AG08396 (cell line): ENCODE data around the gene SH3GL2.
"Not testable (repeated sequence)": the region's sequence is repeated elsewhere in the genome, so short reads cannot be mapped to it uniquely, and the experiment has no call there.

Source experiments
- DNase-seq: peaks from one replicate; pipeline ENCODE4 v3.0.0; 2012; ENCODE audit warnings: low spot score, mixed read lengths

Gene SH3GL2

GRCh38 chr9:17752021-17752420, 173.2 kb downstream of the SH3GL2 start:
- DNase-seq = no peak

- no peak for DNase-seq
These were observed 178.9 kb downstream of the SH3GL2 start for GRCh38 chr9:17757816-17758215.

- no peak for DNase-seq
These were observed 181.4 kb downstream of the SH3GL2 start for GRCh38 chr9:17760250-17760649.

- no peak for DNase-seq
These were observed 183.3 kb downstream of the SH3GL2 start for GRCh38 chr9:17761984-17762676.

GRCh38 chr9:17764306-17764705, 185.4 kb downstream of the SH3GL2 start:
- DNase-seq = no peak

- DNase-seq = not testable (repeated sequence)
These were observed 186.3 kb downstream of the SH3GL2 start for GRCh38 chr9:17765131-17765530.

- no peak for DNase-seq
These were observed 193.4 kb downstream of the SH3GL2 start for GRCh38 chr9:17772223-17772622.

- DNase-seq = no peak
These were observed 196.8 kb downstream of the SH3GL2 start for GRCh38 chr9:17775656-17776055.

GRCh38 chr9:17776735-17777134, 197.9 kb downstream of the SH3GL2 start:
- no peak for DNase-seq

GRCh38 chr9:17777465-17777864, 198.6 kb downstream of the SH3GL2 start:
- no peak for DNase-seq

- DNase-seq = no peak
These were observed 203.7 kb downstream of the SH3GL2 start for GRCh38 chr9:17782430-17783149.

GRCh38 chr9:17783227-17783626, 204.4 kb downstream of the SH3GL2 start:
- DNase-seq = no peak

GRCh38 chr9:17789316-17789715, 210.4 kb downstream of the SH3GL2 start:
- no peak for DNase-seq

GRCh38 chr9:17793713-17794622, 215.1 kb downstream of the SH3GL2 start:
- DNase-seq = no peak

- no peak for DNase-seq
These were observed 216.9 kb downstream of the SH3GL2 start for GRCh38 chr9:17795744-17796143.

- DNase-seq = no peak
These were observed 220.5 kb downstream of the SH3GL2 start for GRCh38 chr9:17799369-17799768.

GRCh38 chr9:17800418-17800817, 221.6 kb downstream of the SH3GL2 start:
- no peak for DNase-seq

GRCh38 chr9:17802249-17802857, 223.5 kb downstream of the SH3GL2 start:
- peak; percentile 12 for DNase-seq

- DNase-seq = no peak
These were observed 228.9 kb downstream of the SH3GL2 start for GRCh38 chr9:17807613-17808282.

- DNase-seq = no peak
These were observed 231.5 kb downstream of the SH3GL2 start for GRCh38 chr9:17810317-17810716.

- peak; percentile 46 for DNase-seq
These were observed 232.1 kb downstream of the SH3GL2 start for GRCh38 chr9:17810728-17811571.
